GM12865 (cell line): Measurements from ENCODE around the gene EDAR.

Source experiments
- DNase-seq: peaks from one replicate; pipeline ENCODE4 v3.0.0; 2010; ENCODE audit warnings: low read depth
- H3K4me3 ChIP-seq: 2 replicates; pipeline ENCODE4 v1.5.1; 2011; ENCODE audit warnings: mild to moderate bottlenecking, low read depth, low read length, control low read depth
- TF ChIP-seq, protein P1 (sequence below): IDR thresholded peaks from 2 replicates; pipeline ENCODE4 v1.5.1; 2011; ENCODE audit warnings: low read length, control low read depth, low read depth, inconsistent platforms; ENCODE audit not compliant: insufficient read depth; ENCODE audit errors: missing control alignments

EDAR gene

DNA sequence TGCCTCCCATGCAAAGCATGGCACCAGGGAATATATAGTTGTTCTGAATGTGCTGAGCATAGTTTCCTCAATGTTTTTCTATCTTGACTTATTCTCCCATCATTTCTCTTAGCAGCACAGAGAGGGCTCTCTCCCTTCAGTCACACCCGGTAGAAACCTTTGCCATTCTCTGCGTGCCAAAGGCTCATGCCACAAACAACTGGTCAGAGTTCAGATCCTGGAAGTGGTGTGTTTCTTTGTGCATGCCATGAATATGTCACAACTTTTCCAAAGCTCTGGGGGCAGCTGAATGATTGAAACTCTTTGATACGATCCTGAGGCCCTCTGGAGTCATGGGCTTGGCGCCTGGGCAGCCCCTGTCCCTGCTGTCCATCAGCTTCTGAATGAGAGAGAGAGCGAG, 28.0 kb upstream of the EDAR start:
- no peak for DNase-seq
- TF ChIP-seq, protein P1, sequence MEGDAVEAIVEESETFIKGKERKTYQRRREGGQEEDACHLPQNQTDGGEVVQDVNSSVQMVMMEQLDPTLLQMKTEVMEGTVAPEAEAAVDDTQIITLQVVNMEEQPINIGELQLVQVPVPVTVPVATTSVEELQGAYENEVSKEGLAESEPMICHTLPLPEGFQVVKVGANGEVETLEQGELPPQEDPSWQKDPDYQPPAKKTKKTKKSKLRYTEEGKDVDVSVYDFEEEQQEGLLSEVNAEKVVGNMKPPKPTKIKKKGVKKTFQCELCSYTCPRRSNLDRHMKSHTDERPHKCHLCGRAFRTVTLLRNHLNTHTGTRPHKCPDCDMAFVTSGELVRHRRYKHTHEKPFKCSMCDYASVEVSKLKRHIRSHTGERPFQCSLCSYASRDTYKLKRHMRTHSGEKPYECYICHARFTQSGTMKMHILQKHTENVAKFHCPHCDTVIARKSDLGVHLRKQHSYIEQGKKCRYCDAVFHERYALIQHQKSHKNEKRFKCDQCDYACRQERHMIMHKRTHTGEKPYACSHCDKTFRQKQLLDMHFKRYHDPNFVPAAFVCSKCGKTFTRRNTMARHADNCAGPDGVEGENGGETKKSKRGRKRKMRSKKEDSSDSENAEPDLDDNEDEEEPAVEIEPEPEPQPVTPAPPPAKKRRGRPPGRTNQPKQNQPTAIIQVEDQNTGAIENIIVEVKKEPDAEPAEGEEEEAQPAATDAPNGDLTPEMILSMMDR, result no peak
- H3K4me3 ChIP-seq, result no peak overlapping the region

DNA sequence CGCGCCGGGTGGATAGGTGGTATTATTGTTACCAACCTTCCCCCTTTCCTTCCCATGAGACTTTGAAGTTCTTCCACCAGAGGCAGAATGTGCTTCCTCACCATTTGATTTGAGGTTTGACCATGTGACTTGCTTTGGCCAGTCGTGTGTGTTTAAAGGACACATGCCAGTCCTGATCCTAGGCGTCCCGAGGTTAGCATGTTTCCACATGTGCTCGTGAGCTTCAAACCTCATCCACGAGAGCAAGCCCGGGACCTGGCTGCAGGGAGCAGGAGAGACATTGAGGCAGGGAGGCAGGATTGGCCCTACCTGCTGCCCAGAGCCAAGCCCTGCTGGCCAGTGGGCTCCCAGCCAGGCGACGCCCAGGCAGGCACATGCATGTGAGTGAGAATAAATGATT, 27.4 kb upstream of the EDAR start:
- TF ChIP-seq, protein P1, result no peak
- DNase-seq, result no peak
- no peak overlapping the region for H3K4me3 ChIP-seq

DNA sequence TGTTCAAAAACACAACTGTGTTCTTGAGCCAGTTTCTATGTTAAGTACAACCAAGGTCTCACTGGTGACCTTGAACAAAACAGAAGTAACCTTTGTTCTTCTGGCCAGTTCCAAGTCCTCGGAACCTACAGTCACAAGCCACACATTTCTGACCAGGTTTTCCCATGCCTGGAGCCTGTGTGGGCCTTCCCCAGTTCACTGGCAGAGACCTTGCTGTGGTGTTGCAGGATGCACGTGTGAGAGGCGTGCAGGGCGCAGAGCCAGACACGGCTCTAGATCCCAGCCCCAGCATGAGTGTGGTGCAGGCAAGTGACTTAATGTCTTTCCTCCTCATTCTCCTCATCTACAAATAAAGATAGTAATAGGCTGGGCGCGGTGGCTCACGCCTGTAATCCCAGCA, 25.5 kb upstream of the EDAR start:
- TF ChIP-seq, protein P1, result no peak
- no peak for DNase-seq
- no peak overlapping the region for H3K4me3 ChIP-seq

GRCh38 chr2:109013051-109013450, 24.0 kb upstream of the EDAR start:
- no peak for DNase-seq
- TF ChIP-seq, protein P1, result no peak
- no peak overlapping the region for H3K4me3 ChIP-seq

DNA sequence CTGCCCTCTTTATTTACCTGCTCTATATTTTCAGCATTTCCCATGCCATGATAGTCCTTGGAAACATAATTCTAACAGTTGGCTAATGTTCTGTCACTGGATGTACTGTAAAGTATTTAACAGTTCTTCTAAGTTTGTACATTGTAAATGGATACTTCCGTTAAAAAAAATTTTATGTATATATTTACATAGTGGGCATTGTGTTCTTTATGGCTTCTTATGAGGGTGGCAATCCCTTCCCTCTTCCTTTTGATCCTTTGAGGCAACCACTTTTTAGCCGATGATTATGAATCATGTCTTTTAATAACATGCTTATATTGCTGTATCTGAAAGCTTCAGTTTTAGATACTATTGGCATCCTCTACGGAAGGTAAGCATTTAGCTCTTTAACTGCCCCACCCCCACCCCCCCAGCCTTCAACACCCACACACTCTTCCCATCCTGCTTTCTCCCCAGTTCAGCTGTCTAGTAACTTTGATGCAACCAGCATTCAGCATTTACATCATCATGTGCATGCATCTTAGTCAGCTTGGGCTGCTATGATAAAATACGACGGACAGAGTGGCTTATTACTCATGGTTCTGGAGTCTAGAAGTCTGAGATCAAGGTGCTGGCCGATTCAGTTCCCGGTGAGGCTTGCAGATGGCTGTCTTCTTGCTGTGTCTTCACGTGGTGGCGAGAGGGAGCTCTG, 21.0 kb upstream of the EDAR start:
- TF ChIP-seq, protein P1, result no peak
- no peak overlapping the region for H3K4me3 ChIP-seq
- no peak for DNase-seq

DNA sequence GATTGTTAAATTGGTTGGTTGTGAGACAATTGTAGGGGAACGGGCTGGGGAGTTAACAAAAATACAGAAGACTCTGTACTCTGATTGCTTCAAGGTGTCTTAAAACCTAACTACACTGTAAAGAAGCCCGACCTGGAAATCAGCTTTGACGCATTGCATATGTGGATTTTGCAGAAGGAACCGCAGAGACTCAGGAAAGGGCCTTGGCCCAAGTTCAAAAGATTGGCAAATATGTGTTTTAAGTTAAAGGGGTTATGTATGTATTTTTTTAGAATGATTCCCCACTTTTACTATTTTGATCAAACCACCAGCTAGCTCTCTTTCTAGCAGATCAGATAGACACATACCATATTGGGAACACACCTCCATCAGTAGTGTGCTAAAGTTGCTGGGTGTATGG, 18.0 kb upstream of the EDAR start:
- no peak overlapping the region for H3K4me3 ChIP-seq
- TF ChIP-seq, protein P1, result no peak
- DNase-seq, result no peak

- no peak for DNase-seq
- no peak overlapping the region for H3K4me3 ChIP-seq
- TF ChIP-seq, protein P1, result no peak
These were observed 16.7 kb upstream of the EDAR start for GRCh38 chr2:109005686-109006204.
